ENCODE data around the gene RBM3.

- TF ChIP-seq, protein P1, sequence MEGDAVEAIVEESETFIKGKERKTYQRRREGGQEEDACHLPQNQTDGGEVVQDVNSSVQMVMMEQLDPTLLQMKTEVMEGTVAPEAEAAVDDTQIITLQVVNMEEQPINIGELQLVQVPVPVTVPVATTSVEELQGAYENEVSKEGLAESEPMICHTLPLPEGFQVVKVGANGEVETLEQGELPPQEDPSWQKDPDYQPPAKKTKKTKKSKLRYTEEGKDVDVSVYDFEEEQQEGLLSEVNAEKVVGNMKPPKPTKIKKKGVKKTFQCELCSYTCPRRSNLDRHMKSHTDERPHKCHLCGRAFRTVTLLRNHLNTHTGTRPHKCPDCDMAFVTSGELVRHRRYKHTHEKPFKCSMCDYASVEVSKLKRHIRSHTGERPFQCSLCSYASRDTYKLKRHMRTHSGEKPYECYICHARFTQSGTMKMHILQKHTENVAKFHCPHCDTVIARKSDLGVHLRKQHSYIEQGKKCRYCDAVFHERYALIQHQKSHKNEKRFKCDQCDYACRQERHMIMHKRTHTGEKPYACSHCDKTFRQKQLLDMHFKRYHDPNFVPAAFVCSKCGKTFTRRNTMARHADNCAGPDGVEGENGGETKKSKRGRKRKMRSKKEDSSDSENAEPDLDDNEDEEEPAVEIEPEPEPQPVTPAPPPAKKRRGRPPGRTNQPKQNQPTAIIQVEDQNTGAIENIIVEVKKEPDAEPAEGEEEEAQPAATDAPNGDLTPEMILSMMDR (IDR thresholded peaks at IDR 0.05), result no peak
- TF ChIP-seq POLR2AphosphoS5 (IDR thresholded peaks at IDR 0.05) (no peak), POLR2A (IDR thresholded peaks at IDR 0.05) (no peak)
Measured at GRCh38 chrX:48590203-48591103, 16.2 kb downstream of the RBM3 start.

Measured in gastroesophageal sphincter (tissue), 3 donors.